IPS-NIHi7 (cell line): ENCODE measurements around the gene RBPJ.

Experiments used
- DNase-seq: peaks from one replicate; pipeline ENCODE4 v3.0.0; 2012; ENCODE audit warnings: mixed read lengths; ENCODE audit errors: extremely low spot score

The RBPJ gene

GRCh38 chr4:26418850-26419249 is 98.0 kb downstream of the RBPJ start:
- DNase-seq: no peak

DNA sequence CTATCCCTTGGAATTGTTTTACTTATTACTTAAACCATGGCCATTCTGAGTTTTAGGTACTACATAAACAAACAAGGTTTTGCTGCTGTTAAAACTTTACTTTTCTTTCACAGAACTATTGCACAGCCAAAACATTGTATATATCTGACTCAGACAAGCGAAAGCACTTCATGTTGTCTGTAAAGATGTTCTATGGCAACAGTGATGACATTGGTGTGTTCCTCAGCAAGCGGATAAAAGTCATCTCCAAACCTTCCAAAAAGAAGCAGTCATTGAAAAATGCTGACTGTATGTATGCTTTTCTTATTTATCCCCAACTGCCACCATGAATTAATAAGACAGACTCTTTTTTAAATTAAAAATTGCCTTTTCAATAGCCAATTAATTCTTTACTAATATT is 99.6 kb downstream of the RBPJ start:
- DNase-seq: no peak

DNA sequence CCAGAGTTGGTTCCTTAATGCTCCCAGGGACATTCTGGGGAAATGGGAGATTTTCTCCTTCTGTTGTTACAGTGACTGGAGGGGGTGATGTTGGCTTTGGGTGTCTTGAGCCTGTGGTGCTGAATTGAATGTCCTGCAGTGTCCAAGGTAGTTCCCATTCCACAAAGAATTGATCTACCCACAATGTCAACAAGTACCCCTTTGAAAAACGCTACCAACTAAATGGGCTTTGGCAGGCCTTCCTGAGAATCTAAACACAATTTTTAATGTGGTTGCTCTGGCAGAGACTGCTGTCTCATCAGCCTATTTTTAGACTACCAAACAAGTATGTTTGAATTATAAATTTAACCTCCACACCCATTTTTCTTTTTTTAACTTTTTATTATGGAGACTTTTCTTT is 100.1 kb downstream of the RBPJ start:
- DNase-seq: no peak

DNA sequence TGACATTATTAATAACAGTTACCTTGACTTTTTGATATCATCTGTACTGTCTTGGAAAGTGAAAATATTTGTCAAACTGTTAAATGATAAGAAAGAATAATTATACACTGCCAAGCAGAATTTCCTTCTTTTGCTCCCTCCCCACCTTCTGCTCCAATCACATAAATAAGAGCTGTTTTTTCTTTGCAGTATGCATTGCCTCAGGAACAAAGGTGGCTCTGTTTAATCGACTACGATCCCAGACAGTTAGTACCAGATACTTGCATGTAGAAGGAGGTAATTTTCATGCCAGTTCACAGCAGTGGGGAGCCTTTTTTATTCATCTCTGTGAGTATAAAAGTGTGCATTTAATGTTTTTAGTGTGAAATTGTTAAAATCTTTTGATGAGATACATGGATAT is 103.3 kb downstream of the RBPJ start:
- DNase-seq: no peak

DNA sequence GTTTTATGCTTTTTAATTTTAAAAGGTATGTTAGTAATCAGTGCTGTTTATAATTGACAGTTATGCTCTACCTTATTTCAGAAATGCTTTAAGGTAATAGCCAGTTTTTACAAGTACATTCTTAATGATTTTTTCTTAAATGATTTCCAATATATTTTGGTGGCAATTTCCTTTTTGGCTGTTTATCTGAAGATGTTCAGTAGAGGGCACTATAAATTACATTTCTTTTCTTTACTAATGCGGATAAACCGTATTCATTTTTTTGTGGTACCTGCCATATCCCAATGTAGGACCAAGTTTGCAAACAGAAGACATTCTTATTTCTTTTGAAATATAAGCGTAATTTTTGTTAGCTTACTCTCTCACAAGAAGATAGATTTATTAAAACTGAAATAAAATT is 104.0 kb downstream of the RBPJ start:
- no peak for DNase-seq

DNA sequence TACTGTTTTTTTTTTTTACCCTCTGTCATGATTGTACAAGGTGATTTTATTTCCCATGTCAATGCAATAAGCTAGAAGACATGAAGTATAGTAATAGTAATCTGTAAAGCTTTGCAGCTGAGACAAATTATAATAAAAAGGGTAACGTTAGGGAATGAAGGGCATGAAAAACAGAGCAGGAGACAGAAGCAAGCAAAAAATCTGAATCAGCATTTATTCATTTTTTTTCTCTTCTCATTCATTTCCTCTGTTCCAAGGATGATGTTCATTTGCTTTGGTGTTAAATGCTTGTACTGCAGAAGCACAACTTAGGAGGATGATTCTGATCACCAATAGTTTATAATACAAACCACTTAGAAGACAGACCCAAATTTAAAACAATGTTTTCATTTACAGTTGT is 105.1 kb downstream of the RBPJ start:
- DNase-seq: no peak

DNA sequence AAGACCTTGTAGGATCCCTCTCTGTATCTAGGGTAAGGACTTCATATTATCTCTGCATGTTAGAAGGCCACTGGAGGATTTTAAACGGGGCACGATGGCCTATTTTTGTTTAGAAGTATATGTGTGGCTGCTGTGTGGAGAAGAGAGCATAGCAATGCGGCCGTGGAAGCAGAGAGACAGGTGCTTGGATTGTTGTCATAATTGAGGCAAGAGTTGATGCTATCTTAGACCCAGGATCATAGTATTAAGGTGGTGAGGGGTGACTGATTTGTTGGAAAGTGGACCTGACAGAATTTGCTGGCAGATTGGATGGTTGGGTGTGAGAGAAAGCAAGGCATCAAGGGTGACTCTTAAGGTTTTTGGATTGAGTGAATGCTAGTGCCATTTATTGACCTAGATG is 106.1 kb downstream of the RBPJ start:
- DNase-seq: no peak

GRCh38 chr4:26429910-26430309 is 109.1 kb downstream of the RBPJ start:
- DNase-seq: no peak

DNA sequence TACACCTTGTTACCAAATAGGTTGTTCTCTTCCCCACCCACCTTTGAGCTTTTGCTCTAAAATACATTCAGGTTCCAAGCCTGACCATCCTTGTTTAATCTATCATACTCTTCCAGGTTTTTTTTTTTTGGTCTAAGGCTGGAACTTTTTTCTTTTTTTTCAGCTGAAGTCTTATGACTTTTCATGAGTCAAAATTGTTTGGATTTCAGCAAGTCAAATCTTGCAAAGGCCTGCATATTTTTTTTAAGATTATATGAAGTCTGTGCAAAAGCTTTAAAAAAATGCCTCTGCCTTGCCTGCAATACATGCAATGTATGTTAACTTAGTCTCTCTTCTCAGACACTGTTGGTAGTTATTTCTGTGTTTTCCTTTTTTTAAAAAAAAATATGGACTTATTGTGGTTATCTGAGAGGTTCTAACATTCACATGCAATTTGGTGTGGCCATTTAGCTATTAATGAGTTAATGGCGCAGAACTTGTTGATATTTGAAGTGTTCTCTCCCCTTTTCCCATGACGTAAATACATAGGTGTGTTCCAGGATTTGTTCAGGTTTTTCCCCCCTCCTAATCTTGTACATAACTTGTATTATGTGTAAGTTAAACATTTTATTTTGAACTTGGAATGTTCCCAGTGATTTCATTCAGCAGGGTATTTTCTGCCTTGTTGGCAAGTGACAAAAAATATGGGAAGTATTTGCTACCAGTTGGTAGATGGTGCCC is 110.8 kb downstream of the RBPJ start:
- DNase-seq: no peak

DNA sequence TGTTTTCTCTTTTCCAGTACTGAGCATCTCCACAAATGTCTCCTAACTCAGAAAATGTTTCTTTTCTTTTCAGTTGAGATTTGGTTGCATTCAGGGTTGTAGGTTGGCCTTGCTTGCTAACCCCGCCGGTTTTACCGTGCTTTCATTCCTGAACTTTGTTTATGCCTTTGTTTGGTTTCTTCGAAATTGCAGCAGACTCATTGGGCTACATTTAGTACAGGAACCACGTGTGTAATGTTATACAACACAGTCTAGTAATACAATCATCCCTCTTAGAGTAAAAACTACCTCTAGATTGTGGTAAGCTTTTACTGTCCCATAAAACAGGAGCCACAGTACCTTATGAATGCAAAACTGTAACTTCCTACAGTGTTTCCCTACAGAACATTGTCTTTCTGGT is 111.6 kb downstream of the RBPJ start:
- DNase-seq: no peak

DNA sequence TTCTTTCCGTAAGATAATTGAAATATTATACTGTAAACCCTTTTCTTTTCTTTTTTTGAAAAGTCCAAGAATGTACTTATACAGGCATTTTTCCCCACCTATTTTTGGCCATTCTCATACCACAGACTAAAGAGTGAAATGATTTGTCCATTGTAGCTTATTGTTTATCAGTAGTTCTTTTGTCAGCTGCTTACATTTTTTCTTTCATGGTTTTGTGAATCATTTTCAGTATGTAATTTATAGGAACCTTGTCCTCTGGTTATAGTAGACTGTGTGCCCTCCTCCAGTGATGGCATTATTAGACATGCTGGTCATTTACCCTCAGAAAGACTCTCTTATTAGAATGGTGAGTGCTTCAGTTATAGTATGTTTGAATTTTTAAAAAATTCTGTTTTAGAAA is 112.7 kb downstream of the RBPJ start:
- DNase-seq: no peak

- no peak for DNase-seq
Measured at GRCh38 chr4:26434030-26434639, 113.3 kb downstream of the RBPJ start.

DNA sequence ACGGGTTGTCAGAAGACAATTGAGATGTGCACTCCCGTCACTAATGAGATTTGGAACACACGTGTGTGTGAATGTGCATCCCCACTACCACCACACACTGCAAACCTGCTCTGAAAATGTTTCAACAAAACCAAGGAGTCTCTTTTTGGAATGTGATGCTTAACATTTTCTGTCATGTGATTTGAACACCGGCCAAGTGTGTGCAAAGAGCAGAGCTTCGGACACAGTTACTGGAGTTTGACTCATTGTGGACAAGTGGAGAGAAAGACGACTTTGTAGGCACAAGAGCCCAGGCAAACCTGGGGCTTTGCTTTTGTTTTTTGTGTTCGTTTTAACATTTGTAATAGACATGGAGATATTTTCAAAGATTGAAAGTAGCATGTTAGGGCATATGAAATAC is 120.3 kb downstream of the RBPJ start:
- no peak for DNase-seq

GRCh38 chr4:26441771-26442170 is 121.0 kb downstream of the RBPJ start:
- no peak for DNase-seq

DNA sequence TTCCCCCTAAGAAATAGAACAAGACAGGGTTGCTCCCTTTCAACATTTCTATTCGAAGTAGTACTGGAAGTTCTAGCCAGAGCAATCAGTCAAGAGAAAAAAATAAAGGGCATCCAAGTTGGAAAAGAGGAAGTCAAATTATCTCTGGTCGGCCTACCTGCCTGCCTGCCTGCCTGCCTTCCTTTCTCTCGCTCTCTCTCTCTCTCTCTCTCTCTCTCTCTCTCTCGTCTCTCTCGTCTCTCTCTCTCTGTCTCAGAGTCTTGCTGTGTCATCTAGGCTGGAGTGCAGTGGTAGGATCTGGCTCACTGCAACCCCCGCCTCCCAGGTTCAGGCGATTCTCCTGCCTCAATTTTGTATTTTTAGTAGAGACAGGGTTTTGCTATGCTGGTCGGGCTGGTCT is 126.6 kb downstream of the RBPJ start:
- DNase-seq: no peak

DNA sequence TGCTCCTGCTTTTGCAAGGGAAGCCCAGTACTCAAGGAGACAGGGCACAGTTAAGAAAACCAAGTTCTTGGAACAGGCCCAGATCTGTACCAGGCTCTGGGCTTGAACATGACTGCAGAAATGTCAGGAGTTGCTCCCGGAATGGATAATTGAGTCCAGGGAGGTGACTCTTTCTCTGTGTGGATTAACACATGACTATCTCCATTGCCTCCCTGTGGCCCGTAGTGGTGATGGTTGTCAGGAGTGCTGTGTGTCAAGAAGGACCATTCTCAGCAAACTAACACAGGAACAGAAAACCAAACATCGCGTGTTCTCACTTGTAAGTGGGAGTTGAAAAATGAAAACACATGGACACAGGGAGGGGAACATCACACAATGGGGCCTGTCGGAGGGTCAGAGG is 129.6 kb downstream of the RBPJ start:
- DNase-seq: no peak

- no peak for DNase-seq
Measured at GRCh38 chr4:26451597-26451996, 130.8 kb downstream of the RBPJ start.

GRCh38 chr4:26452565-26453531 is 132.0 kb downstream of the RBPJ start:
- DNase-seq: peak; percentile 62

DNA sequence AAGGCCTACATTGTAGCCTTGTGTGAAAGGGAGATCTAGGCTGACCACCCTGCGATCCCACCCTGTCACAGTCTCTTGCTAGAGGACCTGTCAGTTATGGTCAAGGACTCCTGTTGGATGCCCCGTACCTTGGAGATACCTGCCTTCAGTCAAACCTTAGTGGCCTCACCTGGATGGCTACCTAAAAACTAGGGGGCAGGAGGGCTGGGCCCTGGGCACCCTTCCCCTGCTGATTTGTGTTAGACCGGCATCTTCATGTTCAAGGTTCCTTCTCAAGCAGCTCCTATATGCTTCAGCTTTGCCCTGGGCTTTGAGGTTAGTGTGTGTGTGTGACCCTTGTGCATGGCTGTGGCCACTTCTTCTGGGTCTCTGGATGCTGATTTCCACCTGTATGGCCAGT is 134.1 kb downstream of the RBPJ start:
- DNase-seq: no peak

GRCh38 chr4:26455571-26455970 is 134.8 kb downstream of the RBPJ start:
- DNase-seq: no peak

GRCh38 chr4:26457412-26457811 is 136.6 kb downstream of the RBPJ start:
- no peak for DNase-seq

GRCh38 chr4:26458157-26458561 is 137.3 kb downstream of the RBPJ start:
- DNase-seq: no peak
